A549 treated with DMSO at 1 μM for 4 hours (cell line): ENCODE data around the gene TNFRSF25. TPM values are rescaled to one million over a fixed set of nuclear protein-coding genes. Genes with fewer than 3 reads are reported as not detected.

Experiments
- total RNA-seq: library from RNA; stranded (reverse); fragments of 200-300 nt; extraction: Qiagen RNA extraction; gene quantifications from 5 replicates; pipeline ENCODE4 v1.2.3, GENCODE V29; 2022; ENCODE audit warnings: low read depth

Gene TNFRSF25, protein sequence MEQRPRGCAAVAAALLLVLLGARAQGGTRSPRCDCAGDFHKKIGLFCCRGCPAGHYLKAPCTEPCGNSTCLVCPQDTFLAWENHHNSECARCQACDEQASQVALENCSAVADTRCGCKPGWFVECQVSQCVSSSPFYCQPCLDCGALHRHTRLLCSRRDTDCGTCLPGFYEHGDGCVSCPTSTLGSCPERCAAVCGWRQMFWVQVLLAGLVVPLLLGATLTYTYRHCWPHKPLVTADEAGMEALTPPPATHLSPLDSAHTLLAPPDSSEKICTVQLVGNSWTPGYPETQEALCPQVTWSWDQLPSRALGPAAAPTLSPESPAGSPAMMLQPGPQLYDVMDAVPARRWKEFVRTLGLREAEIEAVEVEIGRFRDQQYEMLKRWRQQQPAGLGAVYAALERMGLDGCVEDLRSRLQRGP
- 2.9 to 3.9 TPM (median 3.7 TPM) in 5 replicates for total RNA-seq

GRCh38 chr1:6466023-6466422 lies at the start of gene TNFRSF25:
Gene TNFRSF25 (minus strand): TSS chr1:6466173. CDS start chr1:6466107, 66 bp downstream.

DNA sequence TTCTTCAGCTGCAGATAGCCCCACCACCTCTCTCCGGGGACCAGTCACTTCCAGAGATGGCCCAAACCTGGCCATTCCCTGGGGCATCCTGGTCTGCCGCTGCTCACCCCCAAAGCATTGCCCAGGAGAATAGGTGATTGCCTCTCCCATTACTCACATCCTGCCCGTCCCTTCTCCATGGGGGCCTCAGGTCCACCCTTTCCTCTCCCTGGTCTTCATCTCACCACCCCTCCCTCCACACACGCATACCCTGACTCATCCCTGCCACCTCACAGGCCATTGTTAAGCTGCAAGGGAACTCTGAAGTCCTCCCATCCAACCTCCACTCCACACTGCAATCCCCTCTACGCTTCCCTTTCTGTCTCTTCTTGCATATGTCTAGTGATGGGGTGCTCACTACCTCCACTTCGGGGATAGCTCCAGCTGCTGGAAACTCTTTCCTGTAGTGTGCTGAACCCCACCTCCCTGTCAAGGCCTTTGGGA lies 25.5 kb upstream of the TNFRSF25 start, which contains the start of gene PLEKHG5:
Gene PLEKHG5 (minus strand): TSS at position 188 of the 483 bp plus-strand sequence. CDS start 14,096 bp downstream, outside the sequence.

DNA sequence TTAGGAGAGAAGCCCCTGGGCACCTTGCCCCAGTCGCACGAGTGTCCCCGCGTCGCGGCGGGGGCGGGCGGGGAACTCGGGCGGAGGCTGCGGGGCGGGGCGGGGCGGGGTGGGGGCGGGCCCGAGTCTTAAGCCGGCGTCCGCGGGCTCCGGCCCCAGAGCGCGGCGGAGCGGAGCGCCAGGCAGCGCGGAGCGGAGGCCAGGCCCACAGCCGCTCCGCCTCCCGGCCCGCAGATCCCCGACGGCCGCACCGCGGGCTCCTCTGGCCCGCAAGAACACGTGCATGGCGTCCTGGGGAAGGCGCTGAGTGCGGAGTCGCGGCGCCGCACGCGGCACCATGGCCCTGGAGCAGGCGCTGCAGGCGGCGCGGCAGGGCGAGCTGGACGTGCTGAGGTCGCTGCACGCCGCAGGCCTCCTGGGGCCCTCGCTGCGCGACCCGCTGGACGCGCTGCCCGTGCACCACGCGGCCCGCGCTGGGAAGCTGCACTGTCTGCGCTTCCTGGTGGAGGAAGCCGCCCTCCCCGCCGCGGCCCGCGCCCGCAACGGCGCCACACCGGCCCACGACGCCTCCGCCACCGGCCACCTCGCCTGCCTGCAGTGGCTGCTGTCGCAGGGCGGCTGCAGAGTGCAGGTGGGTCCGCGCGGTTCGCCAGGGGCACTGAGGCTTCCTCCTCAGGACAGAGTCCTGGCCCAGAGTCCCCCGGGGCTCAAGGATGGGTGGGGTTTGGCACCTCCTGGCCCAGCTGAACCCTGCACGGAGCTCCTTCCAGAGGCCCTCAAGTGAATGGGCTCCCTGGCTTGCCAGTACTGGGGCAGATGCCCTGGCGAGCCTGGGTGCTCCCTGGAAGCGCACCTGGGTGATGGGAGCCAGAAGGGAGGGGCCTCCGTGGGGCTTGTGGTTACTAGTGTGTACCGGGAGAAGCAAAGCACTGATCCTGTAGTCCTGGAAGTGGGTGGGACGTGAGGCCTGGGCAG lies 41.1 kb downstream of the TNFRSF25 start, which contains the start of gene ESPN:
Gene ESPN (plus strand): TSS at position 158 of the 975 bp plus-strand sequence. CDS start 180 bp downstream, at position 338.

GRCh38 chr1:6419804-6420453 lies 46.0 kb downstream of the TNFRSF25 start, which contains the start of gene HES2:
Gene HES2 (minus strand): TSS chr1:6419919. CDS start chr1:6419820, 99 bp downstream.

Other genes with a start within 250 kb of the TNFRSF25 start
- 50.0 to 62.8 TPM (median 58.0 TPM) in 5 replicates for gene ICMT, start 230.2 kb downstream of the TNFRSF25 start, total RNA-seq
- gene HES3, start 222.0 kb downstream of the TNFRSF25 start, total RNA-seq, result 0.15 TPM in 1 of 5 replicates, not detected in the others
- 0.99 to 1.4 TPM (median 1.2 TPM) in 5 replicates for gene GPR153, start 205.1 kb downstream of the TNFRSF25 start, total RNA-seq
- 56.2 to 75.5 TPM (median 71.0 TPM) in 5 replicates for gene ACOT7, start 72.4 kb downstream of the TNFRSF25 start, total RNA-seq
- gene HES2, start 46.3 kb downstream of the TNFRSF25 start, total RNA-seq, result 2.1 to 4.3 TPM (median 3.1 TPM) in 5 replicates
- gene ESPN, start 41.4 kb downstream of the TNFRSF25 start, total RNA-seq, result 0.37 to 0.79 TPM (median 0.58 TPM) in 4 of 5 replicates, not detected in the other
- gene PLEKHG5, start 25.5 kb upstream of the TNFRSF25 start, total RNA-seq, result 2.4 to 4.1 TPM (median 3.9 TPM) in 5 replicates
- 3.8 to 6.0 TPM (median 5.4 TPM) in 5 replicates for gene NOL9, start 88.3 kb upstream of the TNFRSF25 start, total RNA-seq
- not detected in 5 replicates for gene TAS1R1, start 89.1 kb upstream of the TNFRSF25 start, total RNA-seq
- gene ZBTB48, start 113.8 kb upstream of the TNFRSF25 start, total RNA-seq, result 12.2 to 16.4 TPM (median 13.7 TPM) in 5 replicates
- 25.1 to 37.1 TPM (median 27.9 TPM) in 5 replicates for gene KLHL21, start 136.7 kb upstream of the TNFRSF25 start, total RNA-seq
- gene PHF13, start 147.6 kb upstream of the TNFRSF25 start, total RNA-seq, result 8.4 to 11.6 TPM (median 10.4 TPM) in 5 replicates
- 14.5 to 19.5 TPM (median 19.1 TPM) in 5 replicates for gene THAP3, start 158.7 kb upstream of the TNFRSF25 start, total RNA-seq
- 34.9 to 38.2 TPM (median 36.8 TPM) in 5 replicates for gene DNAJC11, start 235.6 kb upstream of the TNFRSF25 start, total RNA-seq